GM19025 (cell line): ENCODE measurements around the gene NCL.
"Not testable (repeated sequence)": the region's sequence is repeated elsewhere in the genome, so short reads cannot be mapped to it uniquely, and the experiment has no call there.

Experiments
- ATAC-seq: cut with Tn5 transposase; IDR thresholded peaks from one replicate; pipeline ENCODE4 v1.9.1; 2021; ENCODE audit warnings: mild to moderate bottlenecking, low read depth, moderate library complexity; ENCODE audit not compliant: unreplicated experiment

NCL gene

GRCh38 chr2:231407686-231408085, 56.6 kb downstream of the NCL start:
- ATAC-seq: not testable (repeated sequence)

GRCh38 chr2:231405601-231406367, 58.5 kb downstream of the NCL start:
- not testable (repeated sequence) for ATAC-seq

- ATAC-seq: not testable (repeated sequence)
Measured at GRCh38 chr2:231404183-231404578, 60.1 kb downstream of the NCL start.
